ENCODE measurements around the gene ARRDC2.
"Not testable (repeated sequence)": the region's sequence is repeated elsewhere in the genome, so short reads cannot be mapped to it uniquely, and the experiment has no call there.

Gene ARRDC2

DNA sequence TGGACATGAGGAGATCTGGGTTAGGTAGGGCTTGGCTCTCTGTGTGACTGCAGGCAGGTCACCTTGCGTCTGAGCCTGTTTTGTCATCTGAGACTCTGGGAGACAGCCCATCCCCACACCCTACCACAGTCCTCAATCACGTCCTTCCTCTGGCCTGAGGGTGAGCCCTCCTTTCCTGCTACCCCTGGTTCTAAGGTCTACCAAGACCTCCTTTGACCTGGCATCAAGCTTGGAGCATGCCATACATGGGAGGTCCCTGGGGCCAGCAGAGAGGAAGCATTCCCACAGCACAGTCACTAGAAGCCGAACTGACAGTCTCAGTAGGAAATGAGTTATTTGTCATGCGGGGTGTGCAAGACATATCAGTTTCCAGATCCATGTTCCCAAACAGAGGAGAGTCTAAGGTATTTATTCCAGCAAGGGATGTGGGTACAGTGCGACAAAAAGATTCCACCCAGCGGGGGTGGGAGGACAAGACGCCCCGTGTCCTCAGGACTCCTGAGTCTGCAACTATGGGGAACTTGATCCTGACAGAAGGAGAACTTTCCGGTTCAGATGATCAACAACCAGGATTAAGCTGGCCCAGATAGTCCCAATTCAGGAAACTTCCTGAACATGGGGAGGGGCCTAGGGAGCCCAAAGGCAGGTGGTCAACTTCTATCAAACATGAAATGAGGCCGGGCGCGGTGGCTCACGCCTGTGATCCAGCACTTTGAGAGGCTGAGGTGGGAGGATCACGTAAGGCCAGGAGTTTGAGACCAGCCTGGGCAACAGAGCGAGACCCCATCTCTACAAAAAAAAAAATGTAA lies 9.5 kb downstream of the ARRDC2 start:
- no peak for DNase-seq

DNA sequence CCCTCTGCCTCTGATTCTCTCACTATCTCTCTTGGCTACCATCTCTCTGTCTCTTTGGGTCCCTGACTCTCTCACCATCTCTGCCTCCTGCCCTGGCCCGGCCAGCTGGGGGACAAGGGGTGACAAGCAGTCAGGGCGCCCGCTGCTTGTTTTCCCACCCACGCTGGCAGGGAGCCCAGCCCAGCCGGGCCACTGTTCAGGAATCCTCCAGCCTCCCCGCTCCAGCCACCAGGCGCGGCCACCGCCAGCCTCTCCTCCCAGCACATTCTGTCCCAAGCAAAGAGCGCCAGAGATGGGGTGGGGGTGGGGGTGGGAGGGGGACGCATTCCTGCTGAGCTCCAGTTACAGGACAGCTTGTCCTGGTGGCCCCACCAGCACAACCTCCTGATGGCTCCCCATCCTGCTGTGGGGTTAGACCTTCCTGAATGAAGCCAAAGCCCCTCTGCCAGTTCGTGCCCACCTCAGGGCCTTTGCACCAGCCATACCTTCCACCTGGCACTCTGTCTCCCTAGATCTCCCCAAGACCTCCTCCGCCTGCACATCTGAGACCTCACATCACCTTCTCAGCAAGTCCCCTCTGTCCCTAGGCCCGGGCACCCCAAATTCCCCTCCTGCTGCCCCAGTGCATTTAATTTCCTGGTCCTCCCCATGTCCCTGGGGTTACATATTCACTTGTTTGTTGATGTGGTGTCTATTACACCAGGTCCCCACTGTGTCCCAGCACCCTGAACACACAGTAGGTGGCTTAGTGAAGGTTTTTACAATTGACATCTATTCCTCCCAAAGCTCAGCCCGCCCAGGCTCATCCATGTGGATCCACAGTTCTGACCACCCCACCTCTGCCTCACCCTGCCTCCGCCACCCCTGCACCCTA lies 12.5 kb downstream of the ARRDC2 start:
- no peak for DNase-seq

DNA sequence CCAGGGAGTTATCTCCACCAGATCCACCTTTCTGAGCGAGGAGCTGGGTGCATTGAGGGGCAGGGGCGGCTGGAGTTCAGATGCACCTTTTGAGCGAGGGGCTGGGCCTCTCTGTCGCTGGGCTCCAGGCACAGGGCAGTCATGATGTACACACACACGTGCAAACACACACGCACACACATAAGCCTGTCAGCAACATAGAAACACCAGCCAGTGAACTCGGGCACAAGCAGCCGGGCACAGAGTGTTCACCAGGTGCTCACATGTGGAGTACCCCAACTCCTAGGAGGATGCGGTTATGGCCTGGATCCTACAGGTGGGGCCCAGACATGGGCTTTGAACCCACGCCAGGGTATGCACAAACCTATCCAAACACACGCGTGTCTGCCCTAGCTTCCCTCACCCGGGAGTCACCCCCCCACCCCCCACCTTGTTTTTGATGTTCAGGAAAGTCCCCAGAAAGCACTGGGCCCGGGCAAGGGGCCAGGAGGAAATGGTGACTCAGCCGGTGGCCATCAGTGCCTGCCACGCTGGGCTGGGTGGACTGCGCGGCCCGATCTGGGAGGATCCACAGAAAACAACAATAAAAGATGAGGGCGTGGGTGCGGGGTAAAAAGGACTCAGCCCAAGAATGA lies 13.3 kb downstream of the ARRDC2 start:
- DNase-seq: no peak

DNA sequence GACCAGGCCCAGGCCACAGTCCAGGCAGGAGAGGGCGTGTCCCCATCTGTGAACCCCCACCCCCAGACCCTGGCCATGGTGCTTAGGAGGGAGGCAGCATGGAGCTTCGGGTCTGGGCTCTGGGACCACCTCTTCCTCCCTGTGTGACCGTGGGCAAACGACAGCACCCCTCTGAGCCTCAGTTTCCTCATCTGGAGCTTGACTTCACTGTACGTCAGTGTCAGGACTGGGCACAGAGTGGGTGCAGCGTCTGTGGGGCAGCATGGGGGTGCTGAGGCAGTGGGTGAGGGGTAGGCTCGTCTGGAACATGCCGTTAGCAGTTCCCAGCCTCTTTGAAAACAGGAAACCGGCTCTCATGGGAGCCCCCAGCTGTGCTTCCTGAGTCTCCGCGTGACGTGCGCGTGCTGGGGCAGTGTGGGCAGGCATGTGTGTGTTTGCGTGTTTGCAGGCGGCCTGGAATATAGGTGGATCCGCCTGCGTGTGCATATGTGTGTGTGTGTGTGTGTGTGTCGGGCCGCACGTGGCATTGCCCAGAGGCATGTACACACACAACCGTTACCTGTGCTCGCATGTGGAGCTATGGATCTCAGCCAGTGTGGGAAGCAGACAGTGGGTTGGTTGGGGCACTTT lies 15.8 kb downstream of the ARRDC2 start:
- DNase-seq: peak; percentile 61

DNA sequence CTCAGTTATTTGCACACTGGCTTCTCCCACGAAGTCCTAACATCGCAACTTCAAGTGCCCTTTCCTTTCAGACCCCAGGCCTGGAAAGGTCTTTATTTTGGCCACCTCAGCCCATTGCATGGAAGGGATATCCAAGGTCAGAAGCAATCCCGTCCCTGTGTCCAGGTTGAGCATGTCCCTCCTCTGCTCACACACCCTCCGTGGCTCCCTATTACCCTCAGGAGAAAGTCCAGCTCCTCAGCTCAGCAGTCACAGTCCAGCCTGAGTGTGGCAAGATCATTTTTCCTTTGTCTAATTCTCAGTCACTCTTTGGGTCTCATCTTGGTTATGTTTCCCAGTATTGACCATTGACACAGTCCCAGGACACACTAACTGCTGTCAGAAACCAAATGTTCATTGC lies 19.2 kb downstream of the ARRDC2 start:
- no peak for DNase-seq

DNA sequence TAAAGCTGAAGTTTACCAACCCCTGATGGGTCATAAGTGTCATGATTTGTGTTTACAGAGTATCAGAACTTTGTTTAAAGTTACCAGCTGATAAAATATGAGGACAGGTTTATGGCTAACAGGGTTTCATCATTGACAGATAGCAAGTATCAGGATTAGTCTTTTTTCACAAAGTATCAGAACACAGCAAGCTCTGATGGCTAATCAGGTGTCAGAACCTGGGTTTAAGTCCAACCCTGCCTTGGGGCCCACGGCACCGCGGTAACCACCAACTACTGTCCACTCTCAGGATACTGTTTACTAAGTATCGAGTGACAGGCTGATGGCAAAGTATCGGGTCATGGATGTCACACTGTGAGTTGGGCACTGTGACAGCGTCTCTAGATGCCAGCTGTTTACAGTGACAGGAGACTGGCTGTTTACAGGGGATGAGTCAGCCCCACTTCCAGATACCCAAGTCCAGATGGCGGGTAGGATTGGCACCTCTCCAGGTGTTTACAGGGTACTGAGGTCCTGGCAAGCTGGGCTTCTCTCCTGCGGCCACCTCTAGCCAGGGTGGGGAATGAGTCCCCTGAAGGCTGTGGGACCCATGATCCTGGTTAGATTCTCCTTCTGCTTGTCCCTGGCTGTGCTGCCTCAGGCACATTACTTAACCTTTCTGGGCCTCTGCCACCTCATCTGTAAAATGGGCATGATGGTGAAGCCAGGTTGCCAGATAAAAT lies 21.8 kb downstream of the ARRDC2 start:
- DNase-seq: peak; percentile 95

DNA sequence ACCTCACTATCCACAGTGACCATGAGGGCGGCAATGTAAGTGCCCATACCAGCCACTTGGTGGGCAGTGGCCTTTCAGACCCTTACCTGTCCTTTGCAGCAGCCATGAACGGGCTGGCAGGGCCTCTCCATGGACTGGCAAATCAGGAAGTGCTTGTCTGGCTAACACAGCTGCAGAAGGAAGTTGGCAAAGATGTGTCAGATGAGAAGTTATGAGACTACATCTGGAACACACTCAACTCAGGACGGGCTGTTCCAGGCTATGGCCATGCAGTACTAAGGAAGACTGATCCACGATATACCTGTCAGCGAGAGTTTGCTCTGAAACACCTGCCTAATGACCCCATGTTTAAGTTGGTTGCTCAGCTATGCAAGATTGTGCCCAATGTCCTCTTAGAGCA lies 23.4 kb downstream of the ARRDC2 start:
- DNase-seq: not testable (repeated sequence)

DNA sequence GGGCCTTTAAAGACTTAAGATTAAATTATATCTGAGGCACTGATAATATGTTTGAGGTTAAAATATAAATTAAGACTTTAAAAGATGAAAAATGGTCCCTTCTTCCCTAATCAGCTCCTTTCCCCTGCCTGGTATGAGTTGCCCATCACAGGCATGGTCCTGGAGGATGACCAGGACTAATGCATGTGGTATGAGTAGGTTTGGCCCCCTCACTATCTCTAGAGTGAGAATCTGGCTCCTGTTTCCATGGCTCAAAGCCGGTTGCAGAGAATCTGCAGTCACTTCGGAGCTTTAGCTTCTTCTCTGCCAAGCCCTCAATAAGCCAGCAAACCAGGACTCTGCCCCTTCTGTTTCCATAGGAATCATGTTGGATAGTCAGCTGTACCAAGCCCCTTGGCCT lies 24.1 kb downstream of the ARRDC2 start:
- DNase-seq: not testable (repeated sequence)

DNA sequence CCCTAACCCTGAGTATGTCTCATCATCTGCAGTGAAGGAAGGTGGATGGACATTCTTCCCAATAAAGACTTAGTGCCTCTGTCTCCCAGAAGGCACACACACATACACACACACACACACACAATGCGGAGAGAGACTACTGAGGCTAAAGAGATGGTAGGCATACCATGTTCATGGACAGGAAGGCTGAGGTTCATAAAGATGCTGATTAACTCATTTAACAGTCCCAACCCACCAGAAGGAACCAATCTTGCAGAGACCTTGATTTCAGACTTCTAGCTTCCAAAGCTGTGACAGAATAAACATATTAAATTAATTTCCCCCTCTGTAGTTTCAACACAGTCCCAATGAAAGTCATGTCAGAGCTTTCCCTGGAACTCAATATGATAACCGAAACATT lies 33.1 kb downstream of the ARRDC2 start:
- no peak for DNase-seq

DNA sequence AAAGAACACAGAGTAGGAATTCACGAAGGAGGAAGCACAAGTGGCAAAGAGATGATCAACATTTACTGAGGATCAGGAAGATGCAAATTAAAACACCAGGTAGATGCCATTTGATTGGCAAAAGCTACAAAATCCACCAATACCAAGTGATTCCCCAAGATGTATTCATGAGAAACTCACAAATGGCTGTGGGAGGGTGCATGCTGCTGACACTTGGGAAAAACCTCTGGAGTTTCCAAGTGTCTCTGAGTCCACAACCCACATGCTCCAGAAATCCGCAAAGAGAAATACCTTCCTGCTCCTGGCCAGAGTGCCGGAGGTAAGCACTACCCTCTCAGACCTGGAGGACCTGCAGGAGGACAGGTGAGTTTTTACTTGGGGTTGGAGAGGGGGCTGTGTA lies 35.7 kb downstream of the ARRDC2 start:
- no peak for DNase-seq

DNA sequence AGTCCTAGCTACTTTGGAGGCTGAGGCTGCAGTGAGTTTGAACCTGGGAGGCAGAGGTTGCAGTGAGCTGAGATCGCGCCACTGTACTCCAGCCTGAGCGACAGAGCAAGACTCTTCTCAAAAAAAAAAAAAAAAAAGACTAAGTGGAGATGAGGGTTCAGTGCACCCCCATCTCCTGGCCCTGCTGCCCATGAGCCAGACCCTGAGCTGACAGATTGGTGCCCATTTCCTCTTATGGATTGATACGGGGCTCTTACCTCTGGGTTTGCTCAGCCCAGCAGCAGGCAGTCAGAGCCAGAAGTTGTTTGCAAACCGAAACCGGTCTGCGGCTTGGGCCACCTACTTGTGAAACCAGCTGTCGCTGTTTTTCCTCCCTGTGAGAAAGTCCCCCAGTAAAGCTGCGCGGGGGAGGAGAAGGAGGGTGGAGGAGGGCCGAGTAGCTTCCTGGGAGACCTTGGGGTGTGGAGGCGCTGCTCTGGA lies 36.9 kb downstream of the ARRDC2 start:
- peak; percentile 99 for DNase-seq

DNA sequence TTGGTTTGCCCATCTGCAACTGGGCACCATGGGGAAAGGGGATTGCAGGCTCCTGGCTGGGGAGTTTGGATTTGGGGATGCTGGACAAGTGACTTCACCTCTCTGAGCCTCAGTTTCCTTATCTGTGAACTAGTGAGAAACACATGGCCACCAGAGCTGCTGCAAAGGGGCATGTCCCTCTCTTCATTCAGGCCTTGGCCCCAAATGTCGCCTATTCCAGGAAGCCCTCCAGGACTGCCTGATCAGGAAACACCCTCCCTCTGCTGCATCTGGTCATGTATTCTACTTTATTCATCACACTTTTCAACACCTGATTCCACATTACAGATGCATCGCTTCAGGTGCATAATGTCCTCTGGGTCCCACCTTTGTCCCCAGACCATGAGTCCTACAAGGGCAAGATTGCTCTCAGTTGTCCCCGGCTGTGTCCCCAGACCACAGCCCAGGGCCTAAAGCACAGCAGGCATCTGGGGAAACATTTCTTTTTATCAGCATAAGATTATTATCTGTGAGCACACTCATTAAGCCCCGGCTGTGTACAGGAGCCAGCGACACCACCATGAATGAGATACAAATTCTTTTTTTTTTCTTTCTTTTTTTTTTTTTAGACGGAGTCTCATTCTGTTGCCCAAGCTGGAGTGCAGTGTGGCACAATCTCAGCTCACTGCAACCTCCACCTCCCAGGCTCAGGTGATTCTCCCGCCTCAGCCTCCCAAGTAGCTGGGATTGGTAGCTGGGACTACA lies 37.5 kb downstream of the ARRDC2 start:
- peak; percentile 79 for DNase-seq

DNA sequence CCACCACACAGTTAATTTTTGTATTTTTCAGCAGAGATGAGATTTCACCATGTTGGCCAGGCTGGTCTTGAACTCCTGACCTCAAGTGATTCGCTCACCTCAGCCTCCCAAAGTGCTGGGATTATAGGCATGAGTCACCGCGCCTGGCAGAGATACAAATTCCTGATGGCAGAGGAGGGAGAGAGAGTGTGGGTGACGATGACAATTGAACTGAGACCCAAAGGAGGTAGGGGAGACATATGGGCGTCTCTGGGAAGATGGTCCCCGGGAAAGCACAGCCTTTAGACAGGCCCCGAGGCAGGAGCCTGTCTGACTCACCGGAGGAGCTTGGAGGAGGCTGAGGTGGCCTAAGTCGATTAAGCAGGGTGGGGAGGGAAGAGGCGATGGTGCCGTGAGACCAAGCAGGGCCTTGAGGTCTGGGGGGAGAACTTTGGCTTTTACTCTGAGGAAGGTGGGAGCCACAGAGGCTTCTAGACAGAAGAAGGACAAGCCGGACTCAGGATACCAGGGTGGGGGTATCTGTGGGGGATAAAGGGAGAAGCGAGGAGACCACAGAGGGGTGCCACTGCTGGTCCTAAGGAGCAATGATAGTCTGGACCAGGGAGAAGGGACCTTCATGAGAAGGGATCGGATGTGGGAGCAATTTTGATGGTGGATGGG lies 38.2 kb downstream of the ARRDC2 start:
- DNase-seq: peak; percentile 60

DNA sequence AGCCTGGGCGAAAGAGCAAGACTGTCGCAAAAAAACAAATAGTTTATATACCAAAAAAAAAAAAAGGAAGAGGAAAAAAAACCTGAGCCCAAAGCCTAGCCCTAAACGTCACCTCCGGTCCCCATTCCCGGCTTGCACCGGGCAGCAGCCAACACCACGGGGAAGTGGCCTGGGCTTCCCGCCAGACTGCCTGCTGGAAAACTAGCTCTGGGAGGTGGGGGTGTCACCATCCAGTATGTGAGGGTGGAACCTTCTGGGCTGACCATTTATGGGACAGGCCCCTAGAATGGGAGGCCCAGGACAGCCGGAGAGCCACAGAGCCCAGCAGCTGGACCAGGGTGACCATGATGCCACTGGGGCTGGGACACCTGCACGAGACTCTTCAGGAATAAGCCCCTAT lies 41.4 kb downstream of the ARRDC2 start:
- DNase-seq: no peak

DNA sequence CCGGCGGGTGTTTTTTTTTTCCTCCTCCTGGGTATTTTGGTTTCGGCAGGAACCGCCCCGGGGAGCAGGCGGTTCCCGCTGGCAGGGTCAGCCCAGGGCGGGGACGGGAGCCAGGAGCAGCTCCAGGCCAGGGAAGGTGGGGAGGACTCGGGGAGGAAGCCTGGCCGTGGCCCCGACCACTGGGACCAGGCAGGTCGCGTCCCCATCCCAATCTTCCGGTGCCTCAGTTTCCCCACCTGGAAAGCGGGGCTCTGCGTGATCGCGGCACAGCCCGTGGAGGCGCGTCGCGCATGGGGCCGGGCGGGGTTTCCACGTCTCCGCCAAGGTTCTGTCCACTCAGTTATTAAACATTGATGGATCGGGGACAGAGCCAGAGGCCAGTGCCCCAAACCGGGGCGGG lies 43.9 kb downstream of the ARRDC2 start:
- no peak for DNase-seq

DNA sequence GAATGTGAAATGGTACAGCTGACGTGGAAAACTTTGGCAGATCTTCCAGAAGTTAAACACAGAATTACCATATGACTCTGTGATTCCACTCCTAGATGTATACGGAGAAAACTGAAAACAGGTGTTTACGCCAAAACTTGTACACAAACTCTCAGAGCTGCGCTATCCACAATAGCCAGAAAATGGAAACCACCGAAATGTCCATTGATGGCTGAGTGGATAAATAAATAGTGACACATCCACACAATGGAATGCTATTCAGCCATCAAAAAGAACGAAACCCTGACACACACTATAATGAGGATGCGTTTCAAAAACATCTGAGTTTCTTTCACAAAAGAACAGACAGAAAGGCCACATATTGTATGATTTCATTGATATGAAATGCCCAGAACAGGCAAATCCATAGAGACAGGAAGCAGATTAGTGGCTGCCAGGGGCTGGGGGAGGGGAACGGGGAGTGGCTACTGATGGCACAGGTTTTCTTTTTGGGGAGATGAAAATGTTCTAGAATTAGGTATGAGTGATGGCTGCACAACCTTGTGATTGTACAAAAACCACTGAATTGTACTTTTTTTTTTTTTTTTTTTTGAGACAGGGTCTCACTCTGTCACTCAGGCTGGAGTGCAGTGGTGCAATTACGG lies 45.7 kb downstream of the ARRDC2 start:
- DNase-seq: no peak

DNA sequence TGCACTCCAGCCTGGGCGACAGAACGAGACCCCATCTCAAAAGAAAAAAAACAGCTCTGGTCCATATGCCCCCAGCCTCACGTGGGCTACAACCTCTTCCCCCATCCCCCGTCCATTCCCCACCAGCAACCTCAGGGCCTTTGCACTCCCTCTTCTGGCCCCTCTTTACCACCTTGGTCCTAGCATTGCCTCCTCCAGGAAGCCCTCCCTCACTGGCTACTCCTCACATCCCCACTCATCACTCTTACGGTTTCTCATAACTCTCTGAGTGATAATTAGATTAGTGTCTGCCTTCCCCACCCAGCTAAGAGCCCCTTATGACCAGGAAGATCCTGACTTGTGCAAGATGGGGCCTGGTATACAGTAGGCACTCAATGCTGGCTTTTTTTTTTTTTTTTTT lies 48.0 kb downstream of the ARRDC2 start:
- DNase-seq: no peak

DNA sequence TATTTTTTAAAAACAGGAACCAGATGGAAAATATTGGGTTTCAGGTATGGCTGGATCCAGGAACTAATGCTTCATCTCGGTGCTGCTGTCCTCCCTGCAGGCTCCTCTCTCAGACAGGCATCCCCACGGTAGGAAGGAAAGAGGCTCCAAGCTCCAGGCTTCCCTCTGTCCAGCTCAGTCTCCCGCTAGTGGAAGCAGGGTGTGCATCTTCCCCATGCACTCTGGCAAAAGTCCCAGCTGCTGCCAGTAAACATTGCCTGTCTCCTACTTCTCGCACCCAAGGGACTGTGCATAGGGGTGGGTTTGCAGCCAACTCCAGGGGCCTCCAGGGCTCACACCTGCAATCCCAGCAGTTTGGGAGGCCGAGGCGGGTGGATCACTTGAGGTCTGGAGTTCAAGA lies 49.6 kb downstream of the ARRDC2 start:
- DNase-seq: peak; percentile 52

DNA sequence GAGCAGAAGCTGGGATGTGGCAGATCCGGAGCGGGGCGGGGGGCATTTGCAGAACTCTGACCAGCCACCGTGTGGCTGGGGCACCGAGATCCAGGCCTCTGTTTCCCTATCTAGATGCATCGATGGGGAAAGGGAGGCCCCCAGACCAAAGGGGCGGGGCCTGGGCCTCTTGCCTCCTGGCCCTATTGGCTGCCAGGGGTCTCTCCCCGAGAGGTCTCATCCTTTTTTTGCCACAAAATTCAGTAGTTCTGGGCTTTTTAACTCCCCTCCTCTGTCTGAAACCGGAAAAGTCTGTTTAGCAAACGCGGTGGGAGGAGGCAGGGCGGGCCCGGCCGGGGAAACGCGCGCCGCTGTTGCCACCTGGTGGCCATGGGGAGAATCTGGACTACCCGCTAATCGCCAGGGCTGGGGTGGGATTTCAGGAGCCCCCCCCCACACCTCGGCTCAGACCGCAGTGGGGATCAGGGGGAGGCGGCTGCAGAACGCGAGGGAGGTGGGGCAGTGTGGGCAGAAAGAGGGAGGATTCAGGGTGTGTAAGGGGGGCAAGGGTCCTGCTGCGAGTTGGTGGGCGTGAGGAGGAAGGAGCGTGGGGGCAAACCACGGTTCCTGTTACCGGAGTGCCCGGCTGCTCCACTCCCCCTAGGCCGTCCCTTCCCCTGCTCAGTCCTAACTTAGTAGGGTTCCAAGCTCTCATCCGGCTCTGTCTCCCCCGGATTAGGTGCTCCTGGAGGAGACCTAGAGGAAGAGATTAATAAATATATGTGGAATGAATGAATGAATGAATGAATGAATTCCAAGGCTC lies 50.4 kb downstream of the ARRDC2 start:
- peak; percentile 84 for DNase-seq

DNA sequence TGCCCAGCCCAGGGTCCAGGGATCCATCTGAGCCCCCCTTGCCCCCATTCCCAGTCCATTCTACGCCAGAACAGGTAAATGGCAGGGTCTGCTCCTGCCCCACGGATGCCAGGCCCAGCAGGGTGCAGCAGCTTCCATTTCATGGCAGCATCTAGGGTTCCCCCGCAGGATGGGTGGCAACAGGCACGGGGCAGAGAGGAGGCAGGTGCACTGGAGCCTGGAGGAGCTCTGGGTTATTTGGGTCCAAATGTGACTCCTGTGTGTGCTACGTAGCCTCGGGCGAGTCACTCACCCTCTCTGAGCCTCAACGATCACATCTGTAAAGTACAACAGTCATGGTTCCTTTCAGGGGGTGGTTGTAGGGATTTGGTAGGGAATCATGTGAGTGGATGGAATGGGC lies 51.3 kb downstream of the ARRDC2 start:
- DNase-seq: no peak
